ENCODE measurements around the gene FBXW11.

FBXW11 gene

GRCh38 chr5:171857489-171857876, 149.0 kb downstream of the FBXW11 start:
- TF ChIP-seq POLR2A (IDR thresholded peaks at IDR 0.05; ENCODE audit: low read length), result no peak
- no peak for TF ChIP-seq GATA1 (IDR thresholded peaks at IDR 0.05; ENCODE audit: low read depth, low read length)

DNA sequence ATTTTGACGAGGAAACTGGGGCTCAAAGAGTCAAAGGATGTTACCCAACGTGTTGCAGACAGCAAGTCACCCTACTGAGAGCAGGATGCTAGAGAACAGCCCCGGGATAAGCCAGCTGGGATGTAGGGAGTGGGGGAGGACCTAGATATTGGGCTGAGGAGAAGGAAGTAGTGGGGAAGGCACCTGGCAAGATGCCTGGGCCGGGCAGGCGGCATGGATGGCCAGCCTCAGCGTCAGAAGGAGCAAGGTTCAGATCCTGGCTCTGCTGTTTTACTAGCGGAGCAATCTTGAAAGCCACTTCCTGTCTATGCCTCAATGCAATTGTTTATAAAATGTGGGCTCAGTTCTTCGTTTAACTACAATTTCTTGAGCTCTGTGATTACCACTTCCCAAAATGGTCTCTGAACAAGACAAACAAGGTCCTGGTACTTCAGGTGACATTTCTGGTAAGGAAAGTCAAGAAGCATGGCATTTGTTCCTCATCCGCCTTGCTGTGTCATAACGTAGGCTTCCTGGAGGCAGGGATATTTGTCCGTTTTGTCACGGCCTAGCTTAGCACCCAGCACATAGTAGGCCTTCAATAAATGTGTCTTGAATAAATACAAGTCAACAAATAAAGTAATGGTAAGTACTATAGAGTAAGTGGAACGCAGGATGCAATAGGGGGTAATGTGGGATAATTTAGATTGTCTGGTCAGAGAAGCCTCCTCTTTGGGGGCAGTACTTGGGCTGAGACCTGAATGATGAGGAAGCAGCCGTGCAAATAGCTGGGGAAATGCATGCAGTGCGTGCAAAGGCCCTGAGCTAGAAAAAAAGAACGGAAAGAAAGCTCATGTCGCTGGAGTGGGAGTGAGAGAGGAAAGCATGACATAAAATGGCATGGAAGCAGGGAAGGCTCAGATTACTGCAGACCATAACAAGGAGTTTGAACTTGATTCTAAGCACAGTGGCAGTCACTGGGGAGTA, 150.4 kb downstream of the FBXW11 start:
- TF ChIP-seq POLR2A (IDR thresholded peaks at IDR 0.05; ENCODE audit: low read length), result no peak
- no peak for TF ChIP-seq GATA1 (IDR thresholded peaks at IDR 0.05; ENCODE audit: low read depth, low read length)
- no peak for DNase-seq

More at GRCh38 chr5:171857489-171857876, 149.0 kb downstream of the FBXW11 start:
- DNase-seq, result no peak

DNA sequence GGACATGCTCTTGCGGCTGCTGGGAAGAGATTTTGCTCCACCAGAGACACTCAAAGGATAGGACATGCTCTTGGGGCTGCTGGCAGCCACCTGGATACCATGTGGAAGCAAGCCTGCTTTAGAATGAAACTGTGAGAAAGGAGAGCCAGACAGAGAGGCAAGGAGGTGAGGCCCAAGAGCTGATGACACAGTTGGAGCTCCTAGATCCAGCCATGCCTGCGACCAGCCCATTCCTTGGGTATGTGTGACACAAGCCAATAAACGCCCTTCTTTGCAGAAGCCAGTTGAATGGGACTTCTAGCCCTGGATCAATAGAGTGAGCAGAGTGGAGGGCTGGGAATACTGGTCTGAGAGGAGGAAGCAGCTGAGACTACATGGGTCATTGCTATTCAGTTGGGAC, 151.2 kb downstream of the FBXW11 start:
- no peak for TF ChIP-seq GATA1 (IDR thresholded peaks at IDR 0.05; ENCODE audit: low read depth, low read length)
- DNase-seq, result no peak

GRCh38 chr5:171852255-171852681, 154.2 kb downstream of the FBXW11 start:
- no peak for TF ChIP-seq POLR2A (IDR thresholded peaks at IDR 0.05; ENCODE audit: low read length)
- no peak for TF ChIP-seq GATA1 (IDR thresholded peaks at IDR 0.05; ENCODE audit: low read depth, low read length)
- peak in 1 of 2 experiments; percentile 13 for DNase-seq

DNA sequence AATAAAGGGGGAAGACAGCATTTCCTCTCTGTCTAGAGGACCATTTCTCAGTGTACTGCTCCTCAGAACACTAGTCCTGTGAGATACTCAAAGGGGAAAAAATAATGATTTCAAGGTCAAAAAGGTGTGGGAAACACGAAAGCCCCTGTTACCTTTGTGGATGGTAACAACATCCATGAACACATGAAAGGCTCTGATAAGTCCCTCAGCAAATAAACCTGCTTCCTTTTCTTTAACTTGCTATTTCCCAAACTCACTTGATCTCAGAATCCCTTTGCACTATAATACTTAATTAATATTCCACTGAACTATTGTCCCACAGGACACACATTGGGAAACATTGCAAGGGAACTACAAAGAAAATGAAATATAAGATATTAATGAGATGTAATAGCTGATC, 155.2 kb downstream of the FBXW11 start:
- TF ChIP-seq POLR2A (IDR thresholded peaks at IDR 0.05; ENCODE audit: low read length) (no peak), GATA1 (IDR thresholded peaks at IDR 0.05; ENCODE audit: low read depth, low read length) (no peak)
- DNase-seq, result no peak

DNA sequence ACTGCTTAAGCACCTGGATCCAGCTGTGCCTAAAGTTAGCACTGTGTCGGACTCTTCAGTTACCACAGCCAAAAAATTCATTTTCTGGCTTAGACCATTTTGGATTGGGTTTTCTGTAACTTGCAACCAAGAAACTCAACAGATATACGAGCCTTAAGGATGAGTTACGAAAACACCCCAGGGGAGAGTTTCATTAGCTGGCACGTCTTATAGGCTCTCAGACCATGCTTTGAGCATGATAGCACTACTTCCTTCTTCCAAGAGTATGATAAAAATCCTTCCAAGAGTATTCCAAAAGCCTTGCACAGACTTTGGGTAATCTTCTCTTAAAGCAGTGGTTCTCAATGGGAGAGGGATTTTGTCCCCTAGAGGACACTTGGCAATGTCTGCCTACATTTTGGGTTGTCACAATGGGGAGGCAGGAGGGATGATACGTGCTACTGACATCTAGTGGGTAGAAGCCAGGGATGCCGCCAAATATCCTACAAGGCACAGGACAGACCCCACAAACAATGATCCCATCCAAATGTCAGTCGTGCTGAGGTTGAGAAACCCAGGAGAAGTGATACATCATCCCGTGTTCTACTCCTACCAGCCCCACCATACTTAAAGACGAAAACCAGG, 156.0 kb downstream of the FBXW11 start:
- peak; percentile 23 to 28 for DNase-seq
- TF ChIP-seq POLR2A (IDR thresholded peaks at IDR 0.05; ENCODE audit: low read length), result no peak
- no peak for TF ChIP-seq GATA1 (IDR thresholded peaks at IDR 0.05; ENCODE audit: low read depth, low read length)

DNA sequence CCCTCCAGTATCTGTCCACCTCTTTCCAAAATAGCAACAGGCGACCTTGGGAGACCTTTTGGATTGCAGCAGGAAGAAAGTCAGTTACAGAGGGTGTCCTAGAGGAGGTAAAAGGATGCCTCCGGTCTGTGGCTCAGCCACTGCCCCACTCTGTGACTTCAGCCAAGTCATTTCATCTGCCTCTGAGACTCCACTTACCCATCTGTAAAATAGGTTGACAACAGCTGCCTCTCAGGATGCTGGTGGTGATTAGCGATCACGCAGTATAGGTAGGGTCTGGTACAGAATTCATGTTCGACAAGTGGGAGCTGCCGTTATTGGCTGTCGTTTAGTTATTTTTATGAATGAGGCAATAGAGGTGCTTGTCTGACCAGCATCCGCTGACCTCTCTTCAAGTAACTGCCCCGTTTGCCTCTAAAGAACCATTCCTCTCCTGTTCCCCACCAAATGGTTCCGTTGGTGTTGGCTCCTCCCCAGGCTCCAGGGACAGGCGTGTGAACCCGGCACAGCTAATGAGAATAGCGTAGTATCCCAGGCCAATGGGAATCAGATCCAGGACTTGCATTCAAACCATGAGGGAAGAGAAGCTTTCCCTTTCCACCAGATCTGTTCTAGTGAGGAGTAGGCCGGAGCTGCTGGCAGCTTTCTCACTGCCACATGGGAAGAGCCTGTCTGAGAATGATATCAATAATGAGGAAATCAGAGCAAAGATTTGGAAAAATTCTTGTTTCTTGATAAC, 156.7 kb downstream of the FBXW11 start:
- TF ChIP-seq GATA1 (IDR thresholded peaks at IDR 0.05; ENCODE audit: low read depth, low read length), result no peak
- TF ChIP-seq POLR2A (IDR thresholded peaks at IDR 0.05; ENCODE audit: low read length), result no peak

GRCh38 chr5:171848911-171849520, 157.4 kb downstream of the FBXW11 start:
- DNase-seq, result no peak
- TF ChIP-seq GATA1 (IDR thresholded peaks at IDR 0.05; ENCODE audit: low read depth, low read length) (no peak), POLR2A (IDR thresholded peaks at IDR 0.05; ENCODE audit: low read length) (no peak)

More for the DNA sequence above, 156.7 kb downstream of the FBXW11 start:
- DNase-seq, result no peak

- TF ChIP-seq GATA1 (IDR thresholded peaks at IDR 0.05; ENCODE audit: low read depth, low read length), result no peak
- TF ChIP-seq POLR2A (IDR thresholded peaks at IDR 0.05; ENCODE audit: low read length), result no peak
- no peak for DNase-seq
These were observed 158.0 kb downstream of the FBXW11 start for GRCh38 chr5:171848486-171848885.

DNA sequence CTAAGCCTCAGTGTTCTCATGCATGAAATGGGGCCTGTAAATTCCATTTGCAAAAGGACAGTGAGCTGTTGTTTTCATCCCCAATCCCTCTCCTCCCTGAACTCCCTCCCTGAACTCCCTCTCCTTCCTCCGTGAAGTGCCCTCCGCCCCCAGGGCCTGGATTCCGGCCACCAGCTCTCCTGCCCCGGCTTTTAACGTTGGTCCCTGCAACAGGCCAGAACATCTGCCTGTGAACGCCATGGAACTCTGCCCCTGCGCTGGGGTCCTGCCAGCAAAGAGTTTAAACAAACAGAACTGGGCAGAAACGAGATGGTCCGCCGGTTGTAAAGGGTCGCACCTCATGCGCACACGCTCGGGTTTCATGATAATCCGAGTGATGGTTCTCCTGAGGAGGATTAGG, 158.4 kb downstream of the FBXW11 start:
- TF ChIP-seq GATA1 (IDR thresholded peaks at IDR 0.05; ENCODE audit: low read depth, low read length) (no peak), POLR2A (IDR thresholded peaks at IDR 0.05; ENCODE audit: low read length) (no peak)
- DNase-seq, result no peak

DNA sequence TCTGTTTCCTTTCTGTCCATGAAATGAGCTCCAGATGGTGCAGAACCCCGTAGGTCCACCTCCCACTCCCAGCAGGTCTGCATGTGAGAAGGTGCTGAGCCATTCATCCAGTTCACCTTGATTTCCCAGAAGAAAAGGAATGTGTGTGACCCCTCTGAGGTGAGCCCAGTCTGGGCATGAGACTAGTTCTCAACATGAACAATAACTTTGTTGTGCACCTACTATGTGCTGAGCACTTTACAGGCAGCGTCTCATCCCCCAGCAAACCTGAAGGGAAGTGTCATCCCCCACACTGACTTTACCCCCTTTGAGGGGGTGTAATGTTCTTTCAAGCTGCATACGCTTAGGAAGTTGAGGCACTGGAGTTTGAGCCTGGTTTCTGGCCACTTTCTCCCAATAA, 159.4 kb downstream of the FBXW11 start:
- DNase-seq, result no peak
- TF ChIP-seq POLR2A (IDR thresholded peaks at IDR 0.05; ENCODE audit: low read length) (no peak), GATA1 (IDR thresholded peaks at IDR 0.05; ENCODE audit: low read depth, low read length) (no peak)

GRCh38 chr5:171846323-171846722, 160.1 kb downstream of the FBXW11 start:
- DNase-seq, result no peak
- TF ChIP-seq POLR2A (IDR thresholded peaks at IDR 0.05; ENCODE audit: low read length), result no peak
- TF ChIP-seq GATA1 (IDR thresholded peaks at IDR 0.05; ENCODE audit: low read depth, low read length), result no peak

DNA sequence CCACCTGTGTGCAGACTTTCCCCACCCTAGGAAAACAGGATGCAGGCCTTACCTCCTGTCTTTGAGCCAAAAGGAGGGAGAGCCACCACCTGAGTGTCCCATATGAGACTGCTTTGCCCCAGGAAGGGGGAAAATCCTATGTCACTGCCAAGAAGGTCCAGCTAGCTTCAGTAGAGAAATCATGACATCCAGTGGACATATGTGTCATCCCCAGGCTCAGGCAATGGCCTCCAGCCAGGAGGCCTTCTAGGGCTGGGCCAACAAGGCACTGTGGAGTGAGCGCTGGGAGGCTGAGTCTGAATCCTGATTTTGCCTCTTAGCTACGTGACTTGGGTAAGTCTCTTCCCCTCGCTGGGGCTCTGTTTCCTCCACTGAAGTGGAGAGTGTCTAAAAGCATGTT, 160.6 kb downstream of the FBXW11 start:
- no peak for TF ChIP-seq POLR2A (IDR thresholded peaks at IDR 0.05; ENCODE audit: low read length)
- TF ChIP-seq GATA1 (IDR thresholded peaks at IDR 0.05; ENCODE audit: low read depth, low read length), result no peak
- peak; percentile 5 to 29 for DNase-seq

Data from erythroblast (primary cell).